Ascending aorta (tissue), 2 donors: ENCODE measurements around the gene VDAC1. TPM values are rescaled to one million over a fixed set of nuclear protein-coding genes. Genes with fewer than 3 reads are reported as not detected.
"Not testable (repeated sequence)": the region's sequence is repeated elsewhere in the genome, so short reads cannot be mapped to it uniquely, and the experiment has no call there.

ENCODE experiments used
- DNase-seq, 2 donors: peaks; one replicate each; pipeline ENCODE4 v3.0.0-alpha.2; 2019; ENCODE audit warnings: low spot score in 2 of 2
- H3K27ac ChIP-seq, 2 donors: fragments of 200-600 bp; sonication (generic); one replicate each; pipeline ENCODE4 v1.5.1; 2016 to 2017; ENCODE audit warnings: mild to moderate bottlenecking in 1 of 2
- H3K27me3 ChIP-seq: fragments of 200-600 bp; sonication (generic); one replicate; pipeline ENCODE4 v1.5.1; 2017
- H3K36me3 ChIP-seq, 2 donors: fragments of 200-600 bp; sonication (generic); one replicate each; pipeline ENCODE4 v1.5.1; 2016
- H3K4me1 ChIP-seq, 2 donors: fragments of 200-600 bp; sonication (generic); one replicate each; pipeline ENCODE4 v1.5.1; 2016 to 2017; ENCODE audit warnings: mild to moderate bottlenecking in 1 of 2
- H3K4me3 ChIP-seq, 2 donors: fragments of 200-600 bp; sonication (generic); one replicate each; pipeline ENCODE4 v1.5.1; 2016 to 2017; ENCODE audit warnings: mild to moderate bottlenecking in 1 of 2
- H3K9me3 ChIP-seq, 2 donors: fragments of 200-600 bp; sonication (generic); one replicate each; pipeline ENCODE4 v1.5.1; 2016
- intact Hi-C: fragments of 100-400 bp; cut with DNase I; formaldehyde crosslinking; loops from one replicate; pipeline ENCODE4 v1.15.1; 2023
- total RNA-seq: library from RNA; depleted of rRNA; stranded (reverse); fragments of >200 nt; gene quantifications from one replicate; pipeline ENCODE4 v1.1.0, GENCODE V29; 2016
- TF ChIP-seq, protein P1 (sequence below), 3 experiments: fragments of 200-600 bp in 2 of 3; fragments of 450-650 bp in 1 of 3; sonication (generic) in 2 of 3; IDR thresholded peaks; one replicate each; pipeline ENCODE4 v1.5.1; 2016 to 2019; ENCODE audit warnings: antibody characterized with exemption in 3 of 3, mild to moderate bottlenecking in 1 of 3, moderate library complexity in 1 of 3

The VDAC1 gene
- total RNA-seq, 1 donor from 2014 or later = 50.2 TPM

DNA sequence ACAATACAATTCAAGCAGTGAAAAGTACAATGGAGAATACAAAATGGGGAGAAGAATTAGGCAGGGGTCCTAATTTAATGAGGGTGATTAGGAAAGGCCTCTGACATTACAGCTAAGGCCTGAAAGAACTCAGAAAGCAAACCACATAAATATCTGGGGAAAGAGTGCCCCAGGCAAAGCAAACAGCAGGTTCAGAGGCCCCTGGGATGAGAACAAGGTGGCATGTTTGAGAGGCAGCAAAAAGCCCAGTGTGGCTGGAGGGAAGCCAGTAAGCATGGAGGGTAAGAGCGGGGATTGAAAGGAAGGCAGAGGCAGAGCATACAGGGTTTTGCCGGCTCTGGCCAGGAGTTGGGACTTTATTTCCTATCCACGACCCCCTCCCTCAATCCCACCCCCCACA is 33.4 kb upstream of the VDAC1 start:
- Histone ChIP-seq H3K4me3 (no peak overlapping the region), H3K36me3 (no peaks in the 10 kb centered on the region), H3K9me3 (no peaks in the 10 kb centered on the region), H3K4me1 (no peaks in the 10 kb centered on the region), H3K27me3 (no peaks in the 10 kb centered on the region), H3K27ac (no peak overlapping the region)
- intact Hi-C loops = loop anchor here (5.0 to 10.0 kb wide), 2 partner anchors 64 to 247 kb away; no protein-coding TSS in a partner anchor
- TF ChIP-seq, protein P1, sequence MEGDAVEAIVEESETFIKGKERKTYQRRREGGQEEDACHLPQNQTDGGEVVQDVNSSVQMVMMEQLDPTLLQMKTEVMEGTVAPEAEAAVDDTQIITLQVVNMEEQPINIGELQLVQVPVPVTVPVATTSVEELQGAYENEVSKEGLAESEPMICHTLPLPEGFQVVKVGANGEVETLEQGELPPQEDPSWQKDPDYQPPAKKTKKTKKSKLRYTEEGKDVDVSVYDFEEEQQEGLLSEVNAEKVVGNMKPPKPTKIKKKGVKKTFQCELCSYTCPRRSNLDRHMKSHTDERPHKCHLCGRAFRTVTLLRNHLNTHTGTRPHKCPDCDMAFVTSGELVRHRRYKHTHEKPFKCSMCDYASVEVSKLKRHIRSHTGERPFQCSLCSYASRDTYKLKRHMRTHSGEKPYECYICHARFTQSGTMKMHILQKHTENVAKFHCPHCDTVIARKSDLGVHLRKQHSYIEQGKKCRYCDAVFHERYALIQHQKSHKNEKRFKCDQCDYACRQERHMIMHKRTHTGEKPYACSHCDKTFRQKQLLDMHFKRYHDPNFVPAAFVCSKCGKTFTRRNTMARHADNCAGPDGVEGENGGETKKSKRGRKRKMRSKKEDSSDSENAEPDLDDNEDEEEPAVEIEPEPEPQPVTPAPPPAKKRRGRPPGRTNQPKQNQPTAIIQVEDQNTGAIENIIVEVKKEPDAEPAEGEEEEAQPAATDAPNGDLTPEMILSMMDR (IDR thresholded peaks at IDR 0.05) = no peak
- DNase-seq = no peak

DNA sequence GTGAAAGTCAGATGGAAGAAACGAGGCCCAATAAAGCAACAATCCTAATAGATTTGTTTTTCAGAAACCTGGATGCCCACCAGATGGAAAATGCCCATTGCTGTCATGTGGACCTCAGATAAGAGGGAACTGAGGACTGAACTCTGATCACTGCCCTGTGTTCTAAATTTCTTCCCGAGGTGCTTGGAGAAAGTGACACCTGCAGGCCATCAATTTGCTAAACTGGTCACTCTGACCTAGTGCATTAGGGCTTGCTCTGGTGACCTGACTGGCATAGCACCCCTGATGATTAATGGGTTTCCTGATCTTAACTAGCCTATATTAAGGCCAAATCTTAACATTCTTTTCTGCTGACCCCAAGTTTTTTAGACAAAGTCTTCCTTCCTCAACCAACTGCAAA is 32.4 kb upstream of the VDAC1 start:
- intact Hi-C loops = loop anchor here (5.0 to 10.0 kb wide), 2 partner anchors 65 to 248 kb away; no protein-coding TSS in a partner anchor
- H3K27ac ChIP-seq = no peak overlapping the region
- H3K4me3 ChIP-seq = no peak overlapping the region
- H3K27me3 ChIP-seq = no peaks in the 10 kb centered on the region
- H3K36me3 ChIP-seq = no peaks in the 10 kb centered on the region
- TF ChIP-seq, protein P1 (IDR thresholded peaks at IDR 0.05) = no peak
- H3K9me3 ChIP-seq = no peaks in the 10 kb centered on the region
- no peaks in the 10 kb centered on the region for H3K4me1 ChIP-seq
- no peak for DNase-seq

DNA sequence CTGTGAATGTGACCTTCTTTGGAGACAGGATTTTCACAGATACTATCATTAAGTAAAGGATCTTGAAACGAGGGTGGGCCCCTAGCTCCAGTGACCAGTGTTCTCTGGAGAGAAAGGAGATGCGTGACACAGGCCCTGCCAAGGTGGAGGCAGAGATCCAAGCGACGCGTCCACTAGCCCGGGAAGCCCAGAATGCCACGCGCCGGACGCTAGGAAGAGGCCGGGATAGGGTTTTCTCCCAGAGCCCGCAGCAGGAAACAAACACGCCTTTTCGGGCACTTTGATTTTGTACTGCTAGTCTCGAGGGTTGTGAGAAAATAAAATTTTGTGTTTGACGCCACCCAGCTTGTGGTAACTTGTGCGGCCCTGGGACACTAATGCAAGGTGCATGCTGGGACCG is 29.6 kb upstream of the VDAC1 start:
- TF ChIP-seq, protein P1 (IDR thresholded peaks at IDR 0.05) = no peak
- Histone ChIP-seq H3K9me3 (no peaks in the 10 kb centered on the region), H3K4me3 (no peak overlapping the region), H3K36me3 (no peaks in the 10 kb centered on the region), H3K27me3 (no peaks in the 10 kb centered on the region), H3K4me1 (no peaks in the 10 kb centered on the region), H3K27ac (no peak overlapping the region)
- intact Hi-C loops = loop anchor here (10.0 kb wide), 1 partner anchor 250 kb away; no protein-coding TSS in a partner anchor
- DNase-seq = no peak

DNA sequence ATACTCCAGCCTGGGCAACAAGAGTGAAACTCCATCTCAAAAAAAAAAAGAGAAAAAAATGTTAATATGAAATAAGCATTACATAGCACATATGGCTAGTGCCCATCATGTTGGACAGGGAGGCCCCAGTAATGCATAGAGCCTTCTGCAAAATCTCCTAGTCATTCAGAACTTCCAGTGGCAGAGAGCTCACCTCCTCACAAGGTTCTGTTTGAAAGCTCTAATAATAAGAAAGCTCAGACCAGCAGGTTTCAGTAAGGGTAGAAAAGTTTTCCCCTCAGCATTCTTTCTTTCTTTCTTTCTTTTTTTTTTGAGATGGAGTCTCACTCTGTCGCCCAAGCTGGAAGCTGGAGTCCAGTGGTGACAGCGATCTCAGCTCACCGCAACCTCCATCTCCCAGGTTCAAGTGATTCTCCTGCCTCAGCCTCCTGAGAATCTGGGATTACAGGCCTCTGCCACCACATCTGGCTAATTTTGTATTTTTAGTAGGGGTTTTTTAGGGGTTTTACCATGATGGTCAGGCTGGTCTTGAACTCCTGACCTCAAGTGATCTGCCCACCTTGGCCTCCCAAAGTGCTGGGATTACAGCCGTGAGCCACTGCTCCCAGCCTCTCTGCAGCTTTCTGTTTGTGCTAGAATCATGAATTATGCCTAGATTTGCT is 25.7 kb upstream of the VDAC1 start:
- not testable (repeated sequence) for H3K9me3 ChIP-seq, H3K27ac ChIP-seq, H3K27me3 ChIP-seq, H3K36me3 ChIP-seq, H3K4me3 ChIP-seq, H3K4me1 ChIP-seq, DNase-seq
- intact Hi-C loops = loop anchor here (10.0 kb wide), 1 partner anchor 254 kb away; no protein-coding TSS in a partner anchor

DNA sequence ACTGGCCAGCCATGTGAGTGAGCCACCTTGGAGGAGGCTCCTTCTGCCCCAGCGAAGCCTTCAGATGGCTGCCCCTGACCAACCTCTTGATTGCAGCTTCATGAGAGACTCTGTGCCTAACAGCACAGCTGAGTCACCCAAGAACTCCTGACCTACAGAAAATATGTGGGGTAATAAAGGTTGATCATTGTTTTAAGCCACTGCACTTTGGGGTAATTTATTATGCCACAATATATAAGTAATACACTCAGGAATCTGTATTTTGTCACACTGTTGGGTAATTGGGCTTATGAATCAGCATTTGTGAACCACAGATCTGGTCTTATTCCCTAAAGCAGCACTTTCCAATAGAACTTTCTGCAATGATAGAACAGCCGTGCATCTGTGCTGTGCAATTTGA is 24.4 kb upstream of the VDAC1 start:
- H3K4me1 ChIP-seq = no peaks in the 10 kb centered on the region
- no peak overlapping the region for H3K27ac ChIP-seq
- TF ChIP-seq, protein P1 (IDR thresholded peaks at IDR 0.05) = no peak
- no peaks in the 10 kb centered on the region for H3K27me3 ChIP-seq
- no peaks in the 10 kb centered on the region for H3K9me3 ChIP-seq
- no peak overlapping the region for H3K4me3 ChIP-seq
- no peaks in the 10 kb centered on the region for H3K36me3 ChIP-seq
- DNase-seq = no peak
- intact Hi-C loops = no loop called here

DNA sequence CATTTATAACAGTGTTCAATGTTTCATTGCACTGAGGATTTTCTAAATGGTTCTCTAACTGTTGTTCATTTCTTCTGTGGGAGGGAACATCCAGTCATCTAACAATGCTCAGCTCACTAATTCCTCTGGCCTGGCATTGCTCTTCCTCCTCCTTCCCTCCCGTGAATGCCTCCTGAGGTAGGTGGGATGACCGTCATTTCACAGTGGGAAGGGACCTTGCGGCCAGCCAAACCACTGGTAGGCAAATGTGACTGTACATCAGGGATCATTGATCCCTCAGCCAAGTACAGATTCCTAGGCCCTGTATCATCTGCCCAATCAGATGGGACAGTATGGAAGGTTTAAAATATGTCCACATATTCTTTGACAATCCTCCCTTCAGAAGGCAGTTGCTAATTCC is 23.7 kb upstream of the VDAC1 start:
- no peak overlapping the region for H3K4me3 ChIP-seq
- no peaks in the 10 kb centered on the region for H3K36me3 ChIP-seq
- H3K27me3 ChIP-seq = no peaks in the 10 kb centered on the region
- intact Hi-C loops = no loop called here
- TF ChIP-seq, protein P1 (IDR thresholded peaks at IDR 0.05) = no peak
- no peak overlapping the region for H3K27ac ChIP-seq
- no peaks in the 10 kb centered on the region for H3K9me3 ChIP-seq
- DNase-seq = no peak
- no peaks in the 10 kb centered on the region for H3K4me1 ChIP-seq
